BJ (cell line): ENCODE measurements around the gene ANGPTL2. TPM values are rescaled to one million over a fixed set of nuclear protein-coding genes. Genes with fewer than 3 reads are reported as not detected.

Experiments
- CTCF ChIA-PET: fragments of 350-600 bp; formaldehyde crosslinking; extraction: SDS; loops from one replicate; lab custom pipeline; 2021; ENCODE audit warnings: antibody characterized with exemption, inconsistent platforms; lab: Yijun Ruan, JAX
- POLR2A ChIA-PET: fragments of 300-600 bp; sonication (Branson Sonifier 250); formaldehyde crosslinking; extraction: SDS; loops from one replicate; lab custom pipeline; 2021; ENCODE audit warnings: antibody characterized with exemption; lab: Charles Lee
- DNase-seq: peaks from one replicate; pipeline ENCODE4 v3.0.0-alpha.2; 2011; ENCODE audit warnings: low read depth
- H3K27me3 ChIP-seq: 2 replicates; pipeline ENCODE4 v1.6.0; 2011; ENCODE audit warnings: low read length; ENCODE audit not compliant: control insufficient read depth, insufficient read depth
- H3K36me3 ChIP-seq: 2 replicates; pipeline ENCODE4 v1.5.1; 2011; ENCODE audit warnings: low read length; ENCODE audit not compliant: control insufficient read depth, insufficient read depth
- H3K4me3 ChIP-seq: 2 replicates; pipeline ENCODE4 v1.5.1; 2011; ENCODE audit warnings: low read depth, mild to moderate bottlenecking, control low read depth, low read length
- CTCF ChIP-seq: IDR thresholded peaks from 2 replicates; pipeline ENCODE4 v1.5.1; 2011; ENCODE audit warnings: low read depth, mild to moderate bottlenecking, control low read depth, inconsistent platforms, low read length, moderate library complexity; ENCODE audit not compliant: insufficient read depth
- polyA plus RNA-seq: library from polyadenylated mRNA; depleted of rRNA; stranded (reverse); fragments of >200 nt; gene quantifications from 2 replicates; pipeline ENCODE4 v1.2.3, GENCODE V29; 2011

Gene ANGPTL2
- polyA plus RNA-seq, 1 experiment = 47.0 TPM

- ChIA-PET POLR2A (no interaction called here), CTCF (interaction anchor here (0.6 kb wide), 1 partner anchor 86 kb away, joined by 4 read pairs; no protein-coding TSS in a partner anchor)
- DNase-seq = no peak
- no peaks in the 10 kb centered on the region for H3K27me3 ChIP-seq
- peaks cover 7% of the 10 kb centered on the region for H3K36me3 ChIP-seq
- no peak for TF ChIP-seq CTCF
- no peak overlapping the region for H3K4me3 ChIP-seq
Measured at GRCh38 chr9:127109212-127109711, 13.2 kb downstream of the ANGPTL2 start.

DNA sequence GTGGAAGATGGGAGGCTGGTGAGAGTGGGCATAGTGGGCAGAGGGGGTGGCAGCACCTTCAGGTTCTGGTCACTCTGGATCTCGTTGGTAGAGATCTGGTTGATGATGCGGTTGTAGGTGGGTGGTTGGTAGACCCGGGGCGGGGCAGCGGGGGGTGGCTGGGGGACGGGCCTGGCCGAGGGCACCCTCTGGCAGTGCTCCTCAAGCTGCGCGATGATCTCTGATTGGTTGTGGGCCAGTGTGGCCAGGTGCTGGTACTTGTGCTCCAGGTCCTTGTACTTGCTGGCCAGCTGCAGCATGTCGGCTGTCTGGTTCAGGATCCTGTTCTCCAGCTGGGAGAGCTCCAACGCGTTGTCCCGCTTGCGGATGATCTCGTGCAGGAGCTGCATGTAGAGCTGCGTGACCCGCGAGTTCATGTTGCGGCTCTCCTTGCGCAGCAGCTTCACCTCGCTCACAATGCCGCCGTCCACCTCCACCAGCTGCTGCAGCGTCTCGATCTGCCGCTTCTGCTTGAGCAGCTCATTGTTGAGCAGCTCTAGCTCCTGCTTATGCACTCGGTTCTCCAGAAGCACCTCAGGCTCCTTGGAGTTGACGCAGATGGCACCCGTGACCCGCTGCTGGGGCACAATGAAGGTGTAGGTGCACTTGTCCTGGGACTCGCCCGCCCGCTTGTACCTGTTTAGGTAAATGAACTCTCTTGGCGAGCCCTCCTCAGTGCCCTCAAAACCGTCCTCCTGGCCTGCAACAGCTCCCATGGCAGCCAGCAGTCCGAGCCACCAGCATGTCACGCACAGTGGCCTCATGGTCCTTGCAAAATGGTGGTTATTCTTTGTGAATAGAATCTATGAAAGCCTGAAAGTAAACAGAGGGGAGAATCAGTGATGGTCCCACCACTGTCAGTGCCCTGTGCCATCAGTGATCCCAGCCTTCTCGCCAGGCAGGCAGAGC lies 14.2 kb downstream of the ANGPTL2 start:
- CTCF ChIA-PET = interaction anchor here (1.0 to 1.2 kb wide), 2 partner anchors 12 to 143 kb away, joined by 3 read pairs; no protein-coding TSS in a partner anchor
- no peak for TF ChIP-seq CTCF

DNA sequence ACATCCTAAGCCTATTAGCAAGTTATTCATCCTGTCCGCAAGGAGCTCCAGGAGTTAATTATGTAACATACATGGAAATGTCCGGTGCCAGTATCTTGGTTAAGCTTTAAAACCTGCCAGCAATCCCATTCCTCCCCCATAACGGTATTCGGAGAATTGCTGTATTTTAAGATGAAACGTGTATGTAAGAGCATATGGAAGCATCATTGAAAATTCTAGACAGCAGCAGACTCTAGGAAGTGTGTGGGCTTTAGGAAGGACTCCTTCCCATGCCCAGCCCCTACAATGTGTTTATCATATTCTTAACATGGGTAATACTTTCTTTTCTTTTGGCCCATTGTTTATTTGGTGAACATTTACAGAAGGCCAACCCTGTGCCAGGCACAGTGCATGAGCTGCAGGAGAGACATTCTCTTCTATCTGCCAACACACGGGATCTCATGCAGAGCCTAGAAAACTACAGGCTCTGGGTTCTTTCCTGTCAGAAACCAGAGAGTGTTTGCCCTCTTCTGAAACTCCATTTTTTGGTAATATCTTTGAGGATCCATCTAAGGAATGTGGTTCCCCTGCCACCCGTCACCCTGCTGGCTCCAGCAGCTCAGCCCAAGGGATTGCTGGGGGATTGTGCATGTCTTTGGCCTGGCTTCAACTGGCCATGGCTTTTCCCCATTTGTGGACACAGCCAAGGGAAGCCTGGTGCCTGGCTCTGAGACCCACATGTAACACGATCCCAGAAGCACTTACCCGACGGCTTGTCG lies 15.1 kb downstream of the ANGPTL2 start:
- POLR2A ChIA-PET = no interaction called here
- CTCF ChIA-PET = interaction anchor here (1.0 to 1.3 kb wide), 3 partner anchors 9 to 142 kb away, joined by 3 to 4 read pairs (median 3); no protein-coding TSS in a partner anchor
- no peak overlapping the region for H3K4me3 ChIP-seq
- TF ChIP-seq CTCF = no peak
- H3K27me3 ChIP-seq = no peaks in the 10 kb centered on the region
- peaks cover 9% of the 10 kb centered on the region for H3K36me3 ChIP-seq
- DNase-seq = no peak

More for the DNA sequence above, 14.2 kb downstream of the ANGPTL2 start:
- H3K36me3 ChIP-seq = peaks cover 7% of the 10 kb centered on the region
- no peaks in the 10 kb centered on the region for H3K27me3 ChIP-seq
- no peak for DNase-seq
- POLR2A ChIA-PET = no interaction called here
- H3K4me3 ChIP-seq = no peak overlapping the region

DNA sequence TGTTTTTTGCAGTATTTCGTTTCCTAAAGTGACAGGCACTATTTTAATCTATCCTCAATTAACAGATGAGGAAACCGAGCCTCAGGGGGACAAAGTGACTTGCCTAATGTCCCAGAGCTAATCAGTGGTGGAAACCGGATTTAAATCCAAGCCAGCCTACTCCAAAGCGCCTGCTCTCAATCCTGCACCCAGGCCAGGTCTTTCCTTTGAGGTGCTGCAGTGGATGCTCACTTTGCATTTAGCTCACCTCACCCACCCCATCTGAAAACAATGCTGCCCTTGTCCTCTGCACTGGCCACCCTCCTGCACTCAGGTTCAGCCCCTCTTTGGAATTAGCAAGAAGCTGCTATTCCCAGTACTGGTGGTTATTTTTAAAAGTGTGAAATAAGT lies 16.0 kb downstream of the ANGPTL2 start:
- Histone ChIP-seq H3K36me3 (peaks cover 7% of the 10 kb centered on the region), H3K27me3 (no peaks in the 10 kb centered on the region), H3K4me3 (no peak overlapping the region)
- ChIA-PET POLR2A (no interaction called here), CTCF (interaction anchor here (1.1 to 1.3 kb wide), 2 partner anchors 10 to 141 kb away, joined by 3 to 4 read pairs; no protein-coding TSS in a partner anchor)
- DNase-seq = no peak
- TF ChIP-seq CTCF = no peak
